HG02973 (cell line): Measurements from ENCODE around the gene PTPN20.
"Not testable (repeated sequence)": the region's sequence is repeated elsewhere in the genome, so short reads cannot be mapped to it uniquely, and the experiment has no call there.

Source experiments
- ATAC-seq: cut with Tn5 transposase; IDR thresholded peaks from one replicate; pipeline ENCODE4 v1.9.1; 2021; ENCODE audit warnings: moderate library complexity; ENCODE audit not compliant: unreplicated experiment

The PTPN20 gene, protein sequence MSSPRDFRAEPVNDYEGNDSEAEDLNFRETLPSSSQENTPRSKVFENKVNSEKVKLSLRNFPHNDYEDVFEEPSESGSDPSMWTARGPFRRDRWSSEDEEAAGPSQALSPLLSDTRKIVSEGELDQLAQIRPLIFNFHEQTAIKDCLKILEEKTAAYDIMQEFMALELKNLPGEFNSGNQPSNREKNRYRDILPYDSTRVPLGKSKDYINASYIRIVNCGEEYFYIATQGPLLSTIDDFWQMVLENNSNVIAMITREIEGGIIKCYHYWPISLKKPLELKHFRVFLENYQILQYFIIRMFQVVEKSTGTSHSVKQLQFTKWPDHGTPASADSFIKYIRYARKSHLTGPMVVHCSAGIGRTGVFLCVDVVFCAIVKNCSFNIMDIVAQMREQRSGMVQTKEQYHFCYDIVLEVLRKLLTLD

DNA sequence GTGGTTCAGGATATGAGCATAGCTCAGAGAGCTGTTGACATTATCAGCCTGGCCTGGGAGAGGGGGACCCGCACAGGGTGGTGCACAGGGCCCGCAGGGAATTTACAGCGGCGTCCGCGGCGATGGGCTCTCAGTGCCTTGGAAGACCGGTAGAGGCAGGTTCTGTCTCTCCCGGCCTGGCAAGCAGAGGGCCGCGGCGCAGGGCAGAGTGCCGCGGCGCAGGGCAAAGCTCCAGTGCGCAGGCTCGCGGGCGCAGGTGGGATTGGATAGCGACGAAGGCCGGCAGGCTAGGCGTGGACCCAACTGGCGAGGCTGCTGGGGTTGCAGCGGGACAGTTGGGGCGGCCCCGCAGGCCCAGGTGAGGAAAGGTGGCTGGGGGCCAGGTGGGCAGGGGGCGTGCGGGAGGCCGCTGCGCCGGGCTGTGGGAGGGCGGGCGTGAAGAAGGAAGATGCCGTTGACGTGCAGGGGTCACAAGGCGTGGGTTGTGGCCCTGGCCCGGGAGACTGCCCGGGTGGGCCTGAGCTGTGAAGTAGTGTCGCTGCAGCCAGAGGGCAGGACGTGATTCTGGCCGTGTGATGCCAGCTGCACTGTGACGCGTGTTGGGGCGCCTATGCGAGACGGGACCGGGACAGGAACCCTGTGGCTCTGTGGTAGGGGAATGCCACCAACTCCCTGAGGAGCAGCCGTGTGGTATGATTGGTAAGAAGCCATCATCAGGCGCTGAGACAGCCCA, at the start of gene PTPN20:
Gene PTPN20 (plus strand): TSS at position 285 of the 733 bp plus-strand sequence. CDS start 21,072 bp downstream, outside the sequence.
- not testable (repeated sequence) for ATAC-seq

DNA sequence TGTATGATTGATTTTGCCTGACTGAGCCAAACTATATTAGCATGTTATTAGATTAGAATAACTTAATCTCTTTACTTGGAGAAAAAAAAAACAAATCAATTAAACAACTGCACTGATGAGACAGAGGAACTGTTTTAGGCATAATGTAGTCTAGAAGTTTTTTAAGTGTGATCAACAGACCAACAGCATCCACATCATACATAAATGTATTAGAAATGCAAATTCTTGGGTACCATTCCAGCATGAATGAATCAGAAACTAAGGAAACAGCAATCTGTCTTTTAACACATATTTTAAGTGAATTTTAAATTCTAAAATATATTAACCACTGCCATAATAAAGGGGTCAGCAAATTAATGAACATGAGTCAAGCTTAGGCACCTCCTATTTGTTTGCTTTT, 41.5 kb upstream of the PTPN20 start:
- ATAC-seq, result not testable (repeated sequence)

GRCh38 chr10:46871583-46871982, 39.6 kb upstream of the PTPN20 start:
- ATAC-seq, result not testable (repeated sequence)

GRCh38 chr10:46875304-46875703, 35.9 kb upstream of the PTPN20 start:
- ATAC-seq, result not testable (repeated sequence)

DNA sequence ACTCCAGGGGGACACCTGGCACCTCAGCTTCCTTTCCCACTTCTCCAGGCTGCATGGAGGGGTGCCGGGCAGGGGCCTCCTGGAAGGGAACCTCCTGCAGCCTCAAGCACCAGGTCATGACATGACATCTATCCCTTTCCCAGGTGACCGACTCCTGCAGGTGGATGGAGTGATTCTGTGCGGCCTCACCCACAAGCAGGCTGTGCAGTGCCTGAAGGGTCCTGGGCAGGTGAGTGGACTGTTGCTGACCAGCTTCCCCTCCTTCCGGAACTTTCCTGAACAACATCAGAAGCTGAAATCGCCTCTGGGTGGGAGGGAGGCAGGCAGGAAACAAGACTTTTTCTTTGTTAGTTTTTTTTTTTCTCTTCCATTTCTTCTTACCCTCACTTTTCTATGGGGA, 34.5 kb upstream of the PTPN20 start:
- not testable (repeated sequence) for ATAC-seq

GRCh38 chr10:46878761-46879160, 32.5 kb upstream of the PTPN20 start:
- ATAC-seq, result not testable (repeated sequence)

DNA sequence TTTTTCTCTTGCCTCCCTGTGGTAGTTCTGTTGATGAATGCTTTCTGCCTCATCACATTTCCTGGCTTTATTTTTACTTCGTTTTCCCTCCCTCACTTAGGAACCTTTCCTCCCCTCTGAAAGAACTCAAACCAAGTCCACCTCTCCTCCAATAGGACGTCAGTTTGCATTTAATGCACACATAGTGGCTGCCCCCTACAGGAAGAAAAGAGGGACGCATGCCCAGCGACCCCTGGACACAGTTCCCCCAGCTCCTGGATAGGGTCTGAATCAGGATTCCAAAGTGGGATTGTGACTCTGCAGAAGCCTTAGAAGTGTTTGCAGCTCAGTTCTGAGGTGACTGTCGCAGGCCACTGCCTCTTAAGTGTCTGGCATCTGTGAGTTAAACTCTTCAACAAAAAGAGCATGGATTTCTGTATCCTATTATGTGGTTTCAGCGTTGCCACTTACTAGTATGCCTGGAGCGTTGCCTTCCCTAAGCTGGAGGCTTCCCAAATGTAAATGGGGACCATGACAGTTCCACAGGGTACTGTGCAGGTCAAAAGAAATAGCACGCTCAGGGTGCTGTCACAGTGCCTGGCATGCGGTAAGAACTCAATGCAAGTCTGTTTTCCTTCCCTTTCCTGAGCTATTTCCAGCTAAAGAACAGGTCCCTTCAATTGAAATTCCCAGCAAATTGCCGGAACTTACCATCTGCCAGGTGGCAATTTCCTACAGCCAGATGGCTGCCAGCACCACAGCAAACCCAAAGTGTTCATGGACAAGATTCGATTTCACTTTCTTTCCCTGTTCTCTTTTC, 20.2 kb upstream of the PTPN20 start:
- ATAC-seq, result not testable (repeated sequence)

GRCh38 chr10:46896762-46897692, 14.2 kb upstream of the PTPN20 start:
- not testable (repeated sequence) for ATAC-seq

DNA sequence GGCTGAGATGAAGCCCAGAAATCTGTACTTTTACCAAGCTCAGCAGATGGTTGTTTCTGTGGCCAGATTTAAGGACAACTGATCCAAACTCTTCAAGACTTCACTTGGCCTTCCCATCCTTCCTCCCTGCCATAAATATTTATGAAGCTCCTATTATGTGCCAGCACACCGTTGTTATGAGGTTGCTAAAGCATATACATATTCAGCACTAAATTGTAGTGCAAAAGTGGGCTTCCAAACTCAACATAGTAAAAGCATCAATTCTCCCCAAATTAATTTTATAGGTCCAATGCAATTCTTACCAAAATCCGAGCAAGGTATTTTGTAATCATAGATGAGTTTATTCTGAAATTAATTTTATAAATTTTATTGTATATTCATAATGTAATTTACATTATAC, 10.0 kb upstream of the PTPN20 start:
- not testable (repeated sequence) for ATAC-seq

- not testable (repeated sequence) for ATAC-seq
These were observed 7.4 kb upstream of the PTPN20 start for GRCh38 chr10:46903874-46904273.

DNA sequence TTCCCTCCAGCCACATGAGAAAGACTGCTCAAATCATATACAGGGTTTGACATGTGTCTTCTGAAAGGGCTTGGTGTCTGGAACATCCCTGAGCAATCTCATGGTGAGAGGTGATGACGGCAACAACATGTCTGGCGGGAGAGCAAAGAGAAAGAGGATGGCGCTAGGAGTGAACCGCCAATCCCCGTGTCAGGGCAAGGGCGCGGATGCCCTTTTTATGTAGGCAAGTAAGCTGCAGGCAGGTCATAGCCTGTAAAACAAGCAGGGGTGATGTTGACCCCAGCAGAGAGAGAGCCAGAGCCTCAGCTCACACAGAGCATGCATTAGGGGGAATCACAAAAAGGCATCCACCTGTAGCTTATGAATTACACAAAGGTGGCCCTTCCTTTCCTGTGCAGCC, 4.9 kb upstream of the PTPN20 start:
- ATAC-seq, result not testable (repeated sequence)

DNA sequence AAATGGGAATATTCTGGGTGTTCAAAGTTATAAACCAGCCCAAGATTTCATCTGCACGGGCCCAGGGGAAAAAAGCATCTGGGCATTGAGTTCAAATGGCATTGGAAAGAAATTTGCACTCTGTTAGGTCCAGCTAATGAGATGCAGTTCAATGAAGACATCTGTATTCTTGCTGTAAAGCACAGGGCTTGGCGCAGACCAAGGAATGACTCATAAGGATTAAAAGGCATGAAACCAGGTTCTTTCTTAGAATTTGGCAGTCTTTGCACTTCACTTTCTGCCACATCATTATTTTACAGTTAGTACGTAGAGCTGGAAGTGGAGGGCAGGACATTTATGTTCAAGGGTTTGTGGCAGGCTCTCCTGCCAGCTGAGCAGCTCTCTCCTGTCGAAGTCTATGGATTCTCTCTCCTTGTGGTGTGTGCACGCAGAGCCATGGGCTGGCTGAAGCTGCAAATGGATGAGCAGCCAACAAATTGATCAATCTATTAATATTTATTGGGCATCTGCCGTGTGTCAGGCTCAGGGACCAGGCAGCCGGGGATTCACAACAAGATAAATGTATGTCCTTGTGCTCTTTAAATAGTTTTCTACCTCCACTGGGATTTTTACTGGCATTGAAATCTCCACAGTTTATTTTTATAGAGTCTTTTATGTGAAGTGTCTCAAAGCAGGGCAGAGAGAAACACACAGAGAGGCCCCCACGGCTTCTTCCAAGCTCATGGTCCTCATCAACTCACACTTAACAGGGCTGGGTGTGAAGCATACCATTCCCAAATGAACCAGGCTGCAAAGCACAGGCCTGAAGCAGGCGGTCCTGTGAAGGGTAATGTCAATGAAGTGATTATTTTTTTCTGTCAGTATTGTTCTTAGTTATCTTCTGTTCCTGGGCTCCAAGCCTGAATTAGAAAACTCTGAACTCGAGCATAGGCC, 3.8 kb upstream of the PTPN20 start:
- ATAC-seq, result not testable (repeated sequence)

DNA sequence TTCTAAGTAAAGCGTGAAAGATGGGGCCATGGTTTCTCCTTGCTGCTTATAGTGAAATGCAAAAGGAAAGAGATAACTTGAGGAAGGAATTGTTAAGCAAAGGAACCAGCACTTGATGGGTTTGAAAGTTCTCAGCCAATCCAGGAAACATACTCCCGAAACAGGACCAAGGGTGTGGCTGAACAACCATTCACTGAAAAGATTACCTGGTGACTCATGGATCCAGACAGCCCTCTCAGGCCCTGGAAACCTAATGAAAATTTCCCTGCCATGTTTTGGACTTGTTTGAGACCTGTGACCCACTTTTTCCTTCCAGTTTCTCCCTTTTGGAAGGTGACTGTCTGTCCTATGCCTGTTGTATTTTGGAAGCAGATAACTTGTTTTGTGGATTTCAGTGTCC, 11.3 kb downstream of the PTPN20 start:
- ATAC-seq, result not testable (repeated sequence)

- ATAC-seq, result not testable (repeated sequence)
These were observed 13.9 kb downstream of the PTPN20 start for GRCh38 chr10:46925156-46925555.

GRCh38 chr10:46925853-46926252, 14.6 kb downstream of the PTPN20 start:
- ATAC-seq, result not testable (repeated sequence)

- ATAC-seq, result not testable (repeated sequence)
These were observed 17.6 kb downstream of the PTPN20 start for GRCh38 chr10:46928810-46929209.

DNA sequence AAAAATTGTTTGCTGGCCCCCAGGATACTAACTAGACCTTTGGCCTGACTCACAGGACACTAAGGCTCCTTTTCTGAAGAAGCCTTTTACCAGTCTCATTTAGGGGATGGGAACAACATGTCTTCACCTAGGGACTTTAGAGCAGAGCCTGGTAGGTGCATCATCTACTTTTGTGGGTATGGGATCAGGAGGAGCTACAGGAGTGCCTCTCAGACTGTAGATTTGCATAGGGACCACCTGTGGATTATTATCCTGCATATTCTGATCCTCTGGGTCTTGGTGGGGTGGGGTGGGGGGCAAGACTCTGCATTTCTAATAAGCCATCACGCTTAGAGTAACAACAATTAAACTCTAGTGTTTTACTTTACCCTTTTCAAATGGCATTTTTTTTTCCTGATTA, 21.2 kb downstream of the PTPN20 start:
- not testable (repeated sequence) for ATAC-seq

DNA sequence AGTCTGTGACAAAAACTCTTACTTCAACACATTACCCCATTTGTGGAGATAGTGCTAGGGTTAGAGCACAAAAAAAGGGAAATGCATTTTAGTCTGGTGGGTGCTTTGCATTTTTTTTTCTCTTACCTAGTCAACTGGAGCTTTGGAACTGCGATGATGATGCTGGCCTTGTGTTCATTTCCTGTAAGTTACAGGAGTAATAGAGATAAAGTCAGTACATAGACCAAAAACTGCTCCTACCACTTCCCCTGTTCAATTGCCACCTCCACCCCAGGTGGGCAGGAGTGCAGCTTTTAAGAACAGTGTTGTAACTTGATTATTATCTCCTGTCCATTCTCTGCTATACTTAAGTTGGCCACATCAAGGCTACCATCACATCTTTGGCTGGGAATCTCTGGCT, 29.9 kb downstream of the PTPN20 start:
- ATAC-seq, result not testable (repeated sequence)
